ENCODE measurements around the gene PAPPA2.

The PAPPA2 gene

GRCh38 chr1:176471338-176472121 lies 8.6 kb downstream of the PAPPA2 start:
- Histone ChIP-seq H3K4me3 (replicated peaks; ENCODE audit: low read depth, low read length) (no peak overlapping the region), H3K27me3 (replicated peaks; ENCODE audit: control insufficient read depth, insufficient read depth, low read length) (no peaks in the 10 kb centered on the region; the same call in 1 of the 2 replicates), H3K36me3 (ENCODE audit: control insufficient read depth, insufficient read depth, low read length) (no peaks in the 10 kb centered on the region)
- no peak for DNase-seq (ENCODE audit: extremely low read depth, insufficient read length)
- no peak for TF ChIP-seq CTCF (IDR thresholded peaks at IDR 0.05; ENCODE audit: insufficient read depth, low read length, poor library complexity, severe bottlenecking)

- Histone ChIP-seq H3K4me3 (replicated peaks; ENCODE audit: low read depth, low read length) (no peak overlapping the region), H3K36me3 (ENCODE audit: control insufficient read depth, insufficient read depth, low read length) (no peaks in the 10 kb centered on the region), H3K27me3 (replicated peaks; ENCODE audit: control insufficient read depth, insufficient read depth, low read length) (no peaks in the 10 kb centered on the region)
- no peak for DNase-seq (ENCODE audit: extremely low read depth, insufficient read length)
- no peak for TF ChIP-seq CTCF (IDR thresholded peaks at IDR 0.05; ENCODE audit: insufficient read depth, low read length, poor library complexity, severe bottlenecking)
Measured at GRCh38 chr1:176479971-176480370, 17.0 kb downstream of the PAPPA2 start.

GRCh38 chr1:176480750-176481149 lies 17.8 kb downstream of the PAPPA2 start:
- TF ChIP-seq CTCF (IDR thresholded peaks at IDR 0.05; ENCODE audit: insufficient read depth, low read length, poor library complexity, severe bottlenecking), result no peak
- no peak for DNase-seq (ENCODE audit: extremely low read depth, insufficient read length)
- Histone ChIP-seq H3K27me3 (replicated peaks; ENCODE audit: control insufficient read depth, insufficient read depth, low read length) (no peaks in the 10 kb centered on the region), H3K4me3 (replicated peaks; ENCODE audit: low read depth, low read length) (no peak overlapping the region), H3K36me3 (ENCODE audit: control insufficient read depth, insufficient read depth, low read length) (no peaks in the 10 kb centered on the region)

GRCh38 chr1:176485083-176485482 lies 22.1 kb downstream of the PAPPA2 start:
- H3K36me3 ChIP-seq (ENCODE audit: control insufficient read depth, insufficient read depth, low read length), result no peaks in the 10 kb centered on the region
- DNase-seq (ENCODE audit: extremely low read depth, insufficient read length), result no peak
- H3K4me3 ChIP-seq (replicated peaks; ENCODE audit: low read depth, low read length), result no peak overlapping the region
- no peaks in the 10 kb centered on the region for H3K27me3 ChIP-seq (replicated peaks; ENCODE audit: control insufficient read depth, insufficient read depth, low read length)
- TF ChIP-seq CTCF (IDR thresholded peaks at IDR 0.05; ENCODE audit: insufficient read depth, low read length, poor library complexity, severe bottlenecking), result no peak

- no peak for TF ChIP-seq CTCF (IDR thresholded peaks at IDR 0.05; ENCODE audit: insufficient read depth, low read length, poor library complexity, severe bottlenecking)
- no peak for DNase-seq (ENCODE audit: extremely low read depth, insufficient read length)
Measured at GRCh38 chr1:176494436-176494835, 31.5 kb downstream of the PAPPA2 start.

More at GRCh38 chr1:176494436-176494835, 31.5 kb downstream of the PAPPA2 start:
- no peaks in the 10 kb centered on the region; the same call in 1 of the 2 replicates for H3K27me3 ChIP-seq (replicated peaks; ENCODE audit: control insufficient read depth, insufficient read depth, low read length)
- no peak overlapping the region for H3K4me3 ChIP-seq (replicated peaks; ENCODE audit: low read depth, low read length)
- H3K36me3 ChIP-seq (ENCODE audit: control insufficient read depth, insufficient read depth, low read length), result no peaks in the 10 kb centered on the region

Measured in GM06990 (cell line).